A673 (cell line): ENCODE results near the gene KCNJ10.

Experiments used
- CTCF ChIP-seq: fragments of 300-800, 200-600 bp; sonication (generic); conservative IDR thresholded peaks from 2 replicates; pipeline ENCODE4 v1.5.1; 2017; ENCODE audit warnings: low read depth, mild to moderate bottlenecking, antibody characterized with exemption, low read length, moderate library complexity, mixed read lengths
- EZH2 ChIP-seq: fragments of 200-600 bp; sonication (generic); IDR thresholded peaks from 2 replicates; pipeline ENCODE4 v1.6.1; 2017; ENCODE audit warnings: borderline replicate concordance, low read depth, mild to moderate bottlenecking, mixed read lengths, antibody characterized with exemption, low read length; ENCODE audit not compliant: poor library complexity, severe bottlenecking

DNA sequence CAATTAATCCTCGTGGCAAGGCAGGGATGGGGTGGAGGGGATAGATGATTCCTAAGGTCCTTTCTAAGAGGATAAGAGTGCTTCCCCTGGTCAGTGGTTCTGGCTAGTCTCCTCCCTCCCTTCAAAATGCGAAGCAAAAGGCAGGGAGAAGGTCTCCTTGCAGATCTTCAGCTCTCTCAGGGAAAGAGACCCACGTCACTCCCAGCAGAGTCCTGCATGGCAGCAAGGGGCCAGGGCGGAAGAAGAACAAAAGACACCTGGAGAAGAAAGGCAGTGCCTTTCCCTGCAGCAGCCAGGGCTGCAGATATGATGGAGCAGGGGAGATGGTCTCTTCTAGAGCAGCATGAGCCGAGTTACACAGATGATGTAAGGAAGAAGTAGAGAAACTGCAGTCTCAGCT is 86.3 kb downstream of the KCNJ10 start:
- no peak for TF ChIP-seq CTCF
- TF ChIP-seq EZH2, result no peak
